ENCODE measurements around the gene RNF2. TPM values are rescaled to one million over a fixed set of nuclear protein-coding genes. Genes with fewer than 3 reads are reported as not detected.

Gene RNF2
- total RNA-seq, 4 donors from 2014 or later: 9.1 to 14.0 (median 12.9) TPM

DNA sequence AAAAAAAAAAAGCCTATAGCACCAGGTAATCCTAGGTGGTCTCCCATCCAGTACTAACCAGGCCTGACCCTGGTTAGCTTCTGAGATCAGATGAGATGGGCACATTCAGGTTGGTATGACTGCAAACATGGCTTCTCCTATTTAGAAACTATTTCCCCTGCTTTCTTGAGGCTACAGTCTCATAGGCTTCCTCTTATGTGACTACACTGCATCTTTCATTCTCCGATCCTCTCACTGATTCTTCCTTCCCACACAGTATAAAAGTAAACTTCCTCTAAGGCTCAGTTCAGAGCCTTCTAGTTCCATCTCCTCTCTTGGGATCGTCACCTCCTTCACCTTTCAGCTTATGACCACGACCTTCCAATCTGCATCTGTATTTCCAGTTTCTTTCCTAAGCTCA lies 30.4 kb upstream of the RNF2 start:
- DNase-seq (ENCODE audit: extremely low spot score): no peak
- no peak overlapping the region for H3K27ac ChIP-seq (replicated peaks in 1 of 4)
- 81% methylated on average over 3 of the region's 3 CpGs for whole genome bisulfite sequencing
- H3K9me3 ChIP-seq: no peaks in the 10 kb centered on the region
- no peaks in the 10 kb centered on the region for H3K36me3 ChIP-seq
- H3K4me3 ChIP-seq: no peak overlapping the region
- no peaks in the 10 kb centered on the region for H3K27me3 ChIP-seq
- TF ChIP-seq POLR2AphosphoS5 (IDR thresholded peaks at IDR 0.05) (no peak), EP300 (IDR thresholded peaks at IDR 0.05) (no peak), POLR2A (IDR thresholded peaks at IDR 0.05; ENCODE audit: low read depth) (no peak), CTCF (IDR thresholded peaks at IDR 0.05) (no peak)
- no peaks in the 10 kb centered on the region for H3K4me1 ChIP-seq
- intact Hi-C loops (cut with DNase I): no loop called here

DNA sequence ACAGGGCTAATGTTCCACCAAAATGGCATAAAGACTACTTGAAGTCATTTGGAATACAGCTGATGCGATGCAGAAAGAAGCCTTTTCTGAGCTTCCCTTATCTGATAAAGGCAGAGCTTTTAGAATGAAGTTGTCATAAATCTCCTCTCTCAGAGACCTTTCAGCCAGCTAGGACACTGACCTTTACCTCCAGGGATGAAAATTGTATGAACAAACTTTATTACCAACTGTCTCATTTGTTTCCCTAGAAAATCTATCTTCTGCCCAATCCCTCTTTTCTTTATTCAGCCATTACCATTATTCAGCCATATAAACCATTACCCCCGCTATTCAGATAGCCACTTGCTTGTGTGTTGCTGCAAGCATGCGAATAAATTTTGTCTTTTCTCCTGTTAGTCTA lies 29.7 kb upstream of the RNF2 start:
- Histone ChIP-seq H3K27ac (replicated peaks in 1 of 4) (no peak overlapping the region), H3K4me1 (no peaks in the 10 kb centered on the region), H3K9me3 (no peaks in the 10 kb centered on the region), H3K36me3 (no peaks in the 10 kb centered on the region), H3K27me3 (no peaks in the 10 kb centered on the region), H3K4me3 (no peak overlapping the region)
- intact Hi-C loops (cut with DNase I): no loop called here
- TF ChIP-seq POLR2AphosphoS5 (IDR thresholded peaks at IDR 0.05) (no peak), POLR2A (IDR thresholded peaks at IDR 0.05; ENCODE audit: low read depth) (no peak), EP300 (IDR thresholded peaks at IDR 0.05) (no peak), CTCF (IDR thresholded peaks at IDR 0.05) (no peak)
- 98% methylated on average over 3 of the region's 3 CpGs for WGBS
- DNase-seq (ENCODE audit: extremely low spot score): no peak

GRCh38 chr1:185016880-185017279 lies 28.5 kb upstream of the RNF2 start:
- H3K27ac ChIP-seq (replicated peaks in 1 of 4): no peak overlapping the region
- H3K4me3 ChIP-seq: no peak overlapping the region
- no peaks in the 10 kb centered on the region for H3K4me1 ChIP-seq
- H3K9me3 ChIP-seq: no peaks in the 10 kb centered on the region
- H3K36me3 ChIP-seq: no peaks in the 10 kb centered on the region
- intact Hi-C loops (cut with DNase I): no loop called here
- 78% methylated on average over 2 of the region's 2 CpGs for WGBS
- TF ChIP-seq POLR2AphosphoS5 (IDR thresholded peaks at IDR 0.05) (no peak), EP300 (IDR thresholded peaks at IDR 0.05) (no peak), CTCF (IDR thresholded peaks at IDR 0.05) (no peak), POLR2A (IDR thresholded peaks at IDR 0.05; ENCODE audit: low read depth) (no peak)
- no peak for DNase-seq (ENCODE audit: extremely low spot score)
- H3K27me3 ChIP-seq: no peaks in the 10 kb centered on the region

- TF ChIP-seq POLR2AphosphoS5 (IDR thresholded peaks at IDR 0.05) (no peak), CTCF (IDR thresholded peaks at IDR 0.05) (no peak), POLR2A (IDR thresholded peaks at IDR 0.05; ENCODE audit: low read depth) (no peak)
- no peaks in the 10 kb centered on the region for H3K36me3 ChIP-seq
- no peak overlapping the region for H3K27ac ChIP-seq (replicated peaks in 1 of 4)
- intact Hi-C loops (cut with DNase I): no loop called here
- 87% methylated on average over 2 of the region's 2 CpGs for WGBS
- H3K4me3 ChIP-seq: no peak overlapping the region
- H3K9me3 ChIP-seq: no peaks in the 10 kb centered on the region
- no peaks in the 10 kb centered on the region for H3K4me1 ChIP-seq
- no peak for DNase-seq (ENCODE audit: extremely low spot score)
- H3K27me3 ChIP-seq: no peaks in the 10 kb centered on the region
Observed at GRCh38 chr1:185017338-185017737, 28.0 kb upstream of the RNF2 start.

GRCh38 chr1:185017966-185018365 lies 27.4 kb upstream of the RNF2 start:
- Histone ChIP-seq H3K27me3 (no peaks in the 10 kb centered on the region), H3K4me3 (no peak overlapping the region), H3K4me1 (no peaks in the 10 kb centered on the region), H3K36me3 (no peaks in the 10 kb centered on the region), H3K27ac (replicated peaks in 1 of 4) (no peak overlapping the region), H3K9me3 (no peaks in the 10 kb centered on the region)
- intact Hi-C loops (cut with DNase I): no loop called here
- 85% methylated on average over 3 of the region's 3 CpGs for WGBS
- no peak for DNase-seq (ENCODE audit: extremely low spot score)
- TF ChIP-seq POLR2AphosphoS5 (IDR thresholded peaks at IDR 0.05) (no peak), POLR2A (IDR thresholded peaks at IDR 0.05; ENCODE audit: low read depth) (no peak), EP300 (IDR thresholded peaks at IDR 0.05) (no peak), CTCF (IDR thresholded peaks at IDR 0.05) (no peak)

Data from esophagus muscularis mucosa (tissue), 4 donors.